Measurements from ENCODE around the gene CD2AP. TPM values are rescaled to one million over a fixed set of nuclear protein-coding genes. Genes with fewer than 3 reads are reported as not detected.

The CD2AP gene
- total and polyA plus RNA-seq, 7 donors, result 17.7 to 80.2 (median 21.8) TPM

GRCh38 chr6:47631797-47632196, 154.2 kb downstream of the CD2AP start:
- Histone ChIP-seq H3K27me3 (no peaks in the 10 kb centered on the region), H3K36me3 (no peaks in the 10 kb centered on the region), H3K4me1 (peaks cover 0 to 6% (median 0%) of the 10 kb centered on the region in 4 donors), H3K27ac (no peak overlapping the region), H3K9me3 (no peaks in the 10 kb centered on the region), H3K4me3 (no peak overlapping the region)
- no peak for DNase-seq
- TF ChIP-seq EP300 (IDR thresholded peaks at IDR 0.05) (no peak), POLR2A (IDR thresholded peaks at IDR 0.05) (no peak), POLR2AphosphoS5 (IDR thresholded peaks at IDR 0.05) (no peak)
- TF ChIP-seq, protein P1, sequence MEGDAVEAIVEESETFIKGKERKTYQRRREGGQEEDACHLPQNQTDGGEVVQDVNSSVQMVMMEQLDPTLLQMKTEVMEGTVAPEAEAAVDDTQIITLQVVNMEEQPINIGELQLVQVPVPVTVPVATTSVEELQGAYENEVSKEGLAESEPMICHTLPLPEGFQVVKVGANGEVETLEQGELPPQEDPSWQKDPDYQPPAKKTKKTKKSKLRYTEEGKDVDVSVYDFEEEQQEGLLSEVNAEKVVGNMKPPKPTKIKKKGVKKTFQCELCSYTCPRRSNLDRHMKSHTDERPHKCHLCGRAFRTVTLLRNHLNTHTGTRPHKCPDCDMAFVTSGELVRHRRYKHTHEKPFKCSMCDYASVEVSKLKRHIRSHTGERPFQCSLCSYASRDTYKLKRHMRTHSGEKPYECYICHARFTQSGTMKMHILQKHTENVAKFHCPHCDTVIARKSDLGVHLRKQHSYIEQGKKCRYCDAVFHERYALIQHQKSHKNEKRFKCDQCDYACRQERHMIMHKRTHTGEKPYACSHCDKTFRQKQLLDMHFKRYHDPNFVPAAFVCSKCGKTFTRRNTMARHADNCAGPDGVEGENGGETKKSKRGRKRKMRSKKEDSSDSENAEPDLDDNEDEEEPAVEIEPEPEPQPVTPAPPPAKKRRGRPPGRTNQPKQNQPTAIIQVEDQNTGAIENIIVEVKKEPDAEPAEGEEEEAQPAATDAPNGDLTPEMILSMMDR (IDR thresholded peaks at IDR 0.05), result no peak
- WGBS, 2 donors, result 13 to 39% methylated on average over 3 of the region's 3 CpGs
- intact Hi-C loops (cut with DNase I), result loop anchor here (2.0 kb wide), 1 partner anchor 149 kb away; no protein-coding TSS in a partner anchor

- H3K27ac ChIP-seq, result no peak overlapping the region
- 75 to 88% methylated on average over 3 of the region's 3 CpGs for WGBS, 2 donors
- no peak for TF ChIP-seq POLR2A (IDR thresholded peaks at IDR 0.05)
- TF ChIP-seq EP300 (IDR thresholded peaks at IDR 0.05), result no peak
- TF ChIP-seq POLR2AphosphoS5 (IDR thresholded peaks at IDR 0.05), result no peak
- TF ChIP-seq, protein P1 (IDR thresholded peaks at IDR 0.05), result no peak
- no peak overlapping the region for H3K4me3 ChIP-seq
- no peaks in the 10 kb centered on the region for H3K36me3 ChIP-seq
- H3K9me3 ChIP-seq, result no peaks in the 10 kb centered on the region
- intact Hi-C loops (cut with DNase I), result loop anchor here (2.0 kb wide), 1 partner anchor 148 kb away; no protein-coding TSS in a partner anchor
- peaks cover 0 to 6% (median 0%) of the 10 kb centered on the region in 4 donors for H3K4me1 ChIP-seq
- no peaks in the 10 kb centered on the region for H3K27me3 ChIP-seq
- DNase-seq, result no peak
Measured at GRCh38 chr6:47633141-47633540, 155.6 kb downstream of the CD2AP start.

DNA sequence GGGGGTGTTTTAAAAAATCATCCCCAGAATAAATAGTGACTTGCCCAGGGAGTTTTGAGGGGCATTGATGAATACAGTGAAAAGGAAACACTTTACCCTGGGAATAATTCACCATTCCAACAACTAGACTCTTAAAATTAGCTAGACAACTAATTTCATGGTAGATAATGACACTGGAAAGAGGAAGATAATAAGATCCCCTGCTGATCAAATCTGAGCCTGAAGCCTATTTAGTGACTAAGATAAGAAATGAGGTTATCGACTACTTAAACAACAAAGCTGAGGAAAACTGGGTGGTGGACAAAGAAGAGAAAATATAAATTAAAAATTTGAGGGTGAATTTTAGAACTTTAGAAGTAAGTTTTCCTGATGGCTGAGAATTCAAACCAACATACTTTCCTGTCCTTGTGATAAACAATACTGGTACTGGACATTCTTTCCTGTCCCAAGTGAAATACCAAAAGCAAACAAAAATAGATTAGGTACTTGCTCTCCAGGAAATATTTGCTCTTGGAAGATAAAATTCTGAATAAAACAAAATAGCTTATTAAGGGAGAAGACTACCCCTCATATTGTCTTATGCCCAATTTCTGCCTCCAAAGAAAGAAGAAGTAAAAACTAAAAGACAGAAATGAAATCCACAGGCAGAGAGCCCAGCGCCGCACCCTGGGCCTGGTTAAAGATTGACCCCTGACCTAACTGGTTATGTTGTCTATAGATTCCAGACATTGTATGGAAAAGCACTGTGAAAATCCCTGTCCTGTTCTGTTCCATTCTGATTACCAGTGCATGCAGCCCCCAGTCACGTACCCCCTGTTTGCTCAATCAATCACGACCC, 156.8 kb downstream of the CD2AP start:
- intact Hi-C loops (cut with DNase I), result no loop called here
- no peaks in the 10 kb centered on the region for H3K27me3 ChIP-seq

DNA sequence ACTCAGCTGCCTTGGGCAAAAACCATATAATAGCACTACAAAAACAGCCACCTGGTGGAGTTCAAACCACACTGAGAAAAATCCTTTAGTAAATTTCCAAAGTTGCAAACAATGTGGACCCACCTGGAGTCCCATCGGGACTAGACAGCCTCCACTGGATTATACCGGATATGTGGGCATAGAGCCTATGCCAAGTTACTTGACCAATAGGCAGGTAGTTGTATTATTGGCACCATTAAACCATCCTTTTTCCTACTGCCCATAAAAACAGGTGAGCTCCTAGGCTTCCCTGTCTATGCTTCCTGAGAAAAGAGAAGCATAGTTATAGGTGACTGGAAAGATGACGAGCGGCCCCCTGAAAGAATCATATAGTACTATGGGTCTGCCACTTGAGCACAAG, 169.1 kb downstream of the CD2AP start:
- Histone ChIP-seq H3K4me3 (no peak overlapping the region), H3K36me3 (no peaks in the 10 kb centered on the region), H3K9me3 (no peaks in the 10 kb centered on the region), H3K27me3 (no peaks in the 10 kb centered on the region), H3K4me1 (no peaks in the 10 kb centered on the region), H3K27ac (no peak overlapping the region)
- WGBS, 2 donors, result 33 to 55% methylated on average over 4 of the region's 4 CpGs
- no peak for DNase-seq
- intact Hi-C loops (cut with DNase I), result no loop called here
- TF ChIP-seq POLR2A (IDR thresholded peaks at IDR 0.05) (no peak), POLR2AphosphoS5 (IDR thresholded peaks at IDR 0.05) (no peak), EP300 (IDR thresholded peaks at IDR 0.05) (no peak)
- TF ChIP-seq, protein P1 (IDR thresholded peaks at IDR 0.05), result no peak

More for the DNA sequence above, 156.8 kb downstream of the CD2AP start:
- TF ChIP-seq POLR2AphosphoS5 (IDR thresholded peaks at IDR 0.05) (no peak), EP300 (IDR thresholded peaks at IDR 0.05) (no peak), POLR2A (IDR thresholded peaks at IDR 0.05) (no peak)
- TF ChIP-seq, protein P1 (IDR thresholded peaks at IDR 0.05), result no peak
- no peak overlapping the region for H3K4me3 ChIP-seq
- no peaks in the 10 kb centered on the region for H3K36me3 ChIP-seq
- DNase-seq, result no peak
- H3K27ac ChIP-seq, result no peak overlapping the region
- no peaks in the 10 kb centered on the region for H3K9me3 ChIP-seq
- H3K4me1 ChIP-seq, result peaks cover 0 to 6% (median 0%) of the 10 kb centered on the region in 4 donors
- WGBS, 2 donors, result 30 to 69% methylated on average over 5 of the region's 5 CpGs

Data from sigmoid colon (tissue), 7 donors.